GM12878 (cell line): ENCODE data around the gene ITLN1.

Source experiments
- TF ChIP-seq, protein P1 (sequence below): IDR thresholded peaks from 2 replicates; pipeline ENCODE4 v1.6.1; 2011; ENCODE audit warnings: mild to moderate bottlenecking, low read depth, low read length, moderate library complexity; ENCODE audit not compliant: insufficient replicate concordance
- TF ChIP-seq, protein P2 (sequence below), 3 experiments: IDR thresholded peaks in 2 of 3; conservative IDR thresholded peaks in 1 of 3; 2 replicates each; pipeline ENCODE4 v1.5.1; 2011; ENCODE audit warnings: low read depth in 3 of 3, low read length in 3 of 3, mild to moderate bottlenecking in 3 of 3, control low read depth in 2 of 3, moderate library complexity in 2 of 3, inconsistent platforms in 1 of 3, mixed read lengths in 1 of 3; ENCODE audit not compliant: control insufficient read depth in 2 of 3, insufficient read depth in 1 of 3; ENCODE audit errors: extremely low read depth in 1 of 3

DNA sequence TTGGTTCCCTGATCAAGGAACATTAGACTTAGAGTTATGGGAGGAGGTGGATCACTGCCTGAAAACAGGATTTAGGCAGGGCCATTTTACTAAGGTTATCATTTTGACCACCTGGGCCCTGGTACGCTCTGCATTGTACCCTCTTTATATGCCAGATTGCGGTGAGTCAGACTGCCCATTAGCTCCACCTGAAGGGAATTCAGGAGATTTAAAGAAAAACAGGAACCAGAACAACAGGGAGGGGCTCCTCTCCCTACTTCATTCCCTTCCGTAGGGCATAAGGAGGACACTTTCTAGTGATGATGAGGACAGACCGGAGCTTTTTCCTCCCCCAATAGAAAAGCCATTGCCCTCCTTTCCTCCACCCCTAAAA is 20.6 kb upstream of the ITLN1 start:
- TF ChIP-seq, protein P1, sequence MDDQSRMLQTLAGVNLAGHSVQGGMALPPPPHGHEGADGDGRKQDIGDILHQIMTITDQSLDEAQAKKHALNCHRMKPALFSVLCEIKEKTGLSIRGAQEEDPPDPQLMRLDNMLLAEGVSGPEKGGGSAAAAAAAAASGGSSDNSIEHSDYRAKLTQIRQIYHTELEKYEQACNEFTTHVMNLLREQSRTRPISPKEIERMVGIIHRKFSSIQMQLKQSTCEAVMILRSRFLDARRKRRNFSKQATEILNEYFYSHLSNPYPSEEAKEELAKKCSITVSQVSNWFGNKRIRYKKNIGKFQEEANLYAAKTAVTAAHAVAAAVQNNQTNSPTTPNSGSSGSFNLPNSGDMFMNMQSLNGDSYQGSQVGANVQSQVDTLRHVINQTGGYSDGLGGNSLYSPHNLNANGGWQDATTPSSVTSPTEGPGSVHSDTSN = no peak
- TF ChIP-seq, protein P2, sequence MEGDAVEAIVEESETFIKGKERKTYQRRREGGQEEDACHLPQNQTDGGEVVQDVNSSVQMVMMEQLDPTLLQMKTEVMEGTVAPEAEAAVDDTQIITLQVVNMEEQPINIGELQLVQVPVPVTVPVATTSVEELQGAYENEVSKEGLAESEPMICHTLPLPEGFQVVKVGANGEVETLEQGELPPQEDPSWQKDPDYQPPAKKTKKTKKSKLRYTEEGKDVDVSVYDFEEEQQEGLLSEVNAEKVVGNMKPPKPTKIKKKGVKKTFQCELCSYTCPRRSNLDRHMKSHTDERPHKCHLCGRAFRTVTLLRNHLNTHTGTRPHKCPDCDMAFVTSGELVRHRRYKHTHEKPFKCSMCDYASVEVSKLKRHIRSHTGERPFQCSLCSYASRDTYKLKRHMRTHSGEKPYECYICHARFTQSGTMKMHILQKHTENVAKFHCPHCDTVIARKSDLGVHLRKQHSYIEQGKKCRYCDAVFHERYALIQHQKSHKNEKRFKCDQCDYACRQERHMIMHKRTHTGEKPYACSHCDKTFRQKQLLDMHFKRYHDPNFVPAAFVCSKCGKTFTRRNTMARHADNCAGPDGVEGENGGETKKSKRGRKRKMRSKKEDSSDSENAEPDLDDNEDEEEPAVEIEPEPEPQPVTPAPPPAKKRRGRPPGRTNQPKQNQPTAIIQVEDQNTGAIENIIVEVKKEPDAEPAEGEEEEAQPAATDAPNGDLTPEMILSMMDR (IDR thresholded peaks at IDR 0.05 in 2 of 3, conservative IDR thresholded peaks at IDR 0.05 in 1 of 3; ENCODE audit: control insufficient read depth in 2 of 3, extremely low read depth in 1 of 3, insufficient read depth in 1 of 3, low read depth in 3 of 3, low read length in 3 of 3) = no peak
